HEK293 (cell line): Measurements from ENCODE around the gene SAP30.

Experiments
- KLF16 ChIP-seq: fragments of 450-650 bp; formaldehyde crosslinking; IDR thresholded peaks from 2 replicates; pipeline ENCODE4 v1.5.1; 2017; ENCODE audit warnings: missing biosample characterization, missing genetic modification characterization
- MYNN ChIP-seq: fragments of 450-650 bp; formaldehyde crosslinking; IDR thresholded peaks from 2 replicates; pipeline ENCODE4 v1.5.1; 2016; ENCODE audit warnings: missing biosample characterization, missing genetic modification characterization, borderline replicate concordance
- ZBTB44 ChIP-seq: fragments of 450-650 bp; IDR thresholded peaks from 2 replicates; pipeline ENCODE4 v1.5.1; 2018; ENCODE audit warnings: missing biosample characterization, mild to moderate bottlenecking, missing genetic modification characterization
- ZNF843 ChIP-seq: fragments of 450-650 bp; formaldehyde crosslinking; IDR thresholded peaks from 2 replicates; pipeline ENCODE4 v1.5.1; 2016; ENCODE audit warnings: missing biosample characterization, missing genetic modification characterization
- TF ChIP-seq, protein P1 (sequence below): fragments of 450-650 bp; formaldehyde crosslinking; IDR thresholded peaks from 2 replicates; pipeline ENCODE4 v1.5.1; 2016; ENCODE audit warnings: missing biosample characterization, missing genetic modification characterization
- TF ChIP-seq, protein P2 (sequence below): fragments of 450-650 bp; formaldehyde crosslinking; IDR thresholded peaks from 2 replicates; pipeline ENCODE4 v1.5.1; 2016; ENCODE audit warnings: missing biosample characterization, missing genetic modification characterization

DNA sequence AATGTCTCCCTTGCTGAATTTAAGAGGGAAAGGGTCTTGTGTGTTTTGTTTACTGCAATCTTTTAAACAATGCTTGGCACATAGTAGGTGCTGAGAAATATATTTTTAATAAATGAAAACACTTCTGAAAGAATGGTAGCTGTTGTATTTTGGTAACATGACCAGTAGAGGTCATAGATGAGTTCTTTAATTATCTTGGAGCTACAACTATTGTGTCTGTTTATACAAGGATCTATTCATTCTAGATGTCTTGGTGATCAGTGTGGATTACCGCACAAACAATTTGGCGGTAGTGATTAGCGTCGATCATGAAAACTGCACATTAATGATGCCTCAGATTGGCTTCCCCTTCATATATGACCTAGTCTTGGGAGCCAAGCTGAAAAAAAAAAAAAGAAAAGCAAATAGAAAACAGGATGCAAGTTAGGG lies 49.6 kb downstream of the SAP30 start:
- TF ChIP-seq, protein P1, sequence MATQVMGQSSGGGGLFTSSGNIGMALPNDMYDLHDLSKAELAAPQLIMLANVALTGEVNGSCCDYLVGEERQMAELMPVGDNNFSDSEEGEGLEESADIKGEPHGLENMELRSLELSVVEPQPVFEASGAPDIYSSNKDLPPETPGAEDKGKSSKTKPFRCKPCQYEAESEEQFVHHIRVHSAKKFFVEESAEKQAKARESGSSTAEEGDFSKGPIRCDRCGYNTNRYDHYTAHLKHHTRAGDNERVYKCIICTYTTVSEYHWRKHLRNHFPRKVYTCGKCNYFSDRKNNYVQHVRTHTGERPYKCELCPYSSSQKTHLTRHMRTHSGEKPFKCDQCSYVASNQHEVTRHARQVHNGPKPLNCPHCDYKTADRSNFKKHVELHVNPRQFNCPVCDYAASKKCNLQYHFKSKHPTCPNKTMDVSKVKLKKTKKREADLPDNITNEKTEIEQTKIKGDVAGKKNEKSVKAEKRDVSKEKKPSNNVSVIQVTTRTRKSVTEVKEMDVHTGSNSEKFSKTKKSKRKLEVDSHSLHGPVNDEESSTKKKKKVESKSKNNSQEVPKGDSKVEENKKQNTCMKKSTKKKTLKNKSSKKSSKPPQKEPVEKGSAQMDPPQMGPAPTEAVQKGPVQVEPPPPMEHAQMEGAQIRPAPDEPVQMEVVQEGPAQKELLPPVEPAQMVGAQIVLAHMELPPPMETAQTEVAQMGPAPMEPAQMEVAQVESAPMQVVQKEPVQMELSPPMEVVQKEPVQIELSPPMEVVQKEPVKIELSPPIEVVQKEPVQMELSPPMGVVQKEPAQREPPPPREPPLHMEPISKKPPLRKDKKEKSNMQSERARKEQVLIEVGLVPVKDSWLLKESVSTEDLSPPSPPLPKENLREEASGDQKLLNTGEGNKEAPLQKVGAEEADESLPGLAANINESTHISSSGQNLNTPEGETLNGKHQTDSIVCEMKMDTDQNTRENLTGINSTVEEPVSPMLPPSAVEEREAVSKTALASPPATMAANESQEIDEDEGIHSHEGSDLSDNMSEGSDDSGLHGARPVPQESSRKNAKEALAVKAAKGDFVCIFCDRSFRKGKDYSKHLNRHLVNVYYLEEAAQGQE (tag by site-specific recombination) = no peak
- TF ChIP-seq KLF16 (tag by site-specific recombination) = no peak
- no peak for TF ChIP-seq ZBTB44 (tag by site-specific recombination)
- TF ChIP-seq, protein P2, sequence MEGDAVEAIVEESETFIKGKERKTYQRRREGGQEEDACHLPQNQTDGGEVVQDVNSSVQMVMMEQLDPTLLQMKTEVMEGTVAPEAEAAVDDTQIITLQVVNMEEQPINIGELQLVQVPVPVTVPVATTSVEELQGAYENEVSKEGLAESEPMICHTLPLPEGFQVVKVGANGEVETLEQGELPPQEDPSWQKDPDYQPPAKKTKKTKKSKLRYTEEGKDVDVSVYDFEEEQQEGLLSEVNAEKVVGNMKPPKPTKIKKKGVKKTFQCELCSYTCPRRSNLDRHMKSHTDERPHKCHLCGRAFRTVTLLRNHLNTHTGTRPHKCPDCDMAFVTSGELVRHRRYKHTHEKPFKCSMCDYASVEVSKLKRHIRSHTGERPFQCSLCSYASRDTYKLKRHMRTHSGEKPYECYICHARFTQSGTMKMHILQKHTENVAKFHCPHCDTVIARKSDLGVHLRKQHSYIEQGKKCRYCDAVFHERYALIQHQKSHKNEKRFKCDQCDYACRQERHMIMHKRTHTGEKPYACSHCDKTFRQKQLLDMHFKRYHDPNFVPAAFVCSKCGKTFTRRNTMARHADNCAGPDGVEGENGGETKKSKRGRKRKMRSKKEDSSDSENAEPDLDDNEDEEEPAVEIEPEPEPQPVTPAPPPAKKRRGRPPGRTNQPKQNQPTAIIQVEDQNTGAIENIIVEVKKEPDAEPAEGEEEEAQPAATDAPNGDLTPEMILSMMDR (tag by site-specific recombination) = no peak
- no peak for TF ChIP-seq MYNN (tag by site-specific recombination)
- no peak for TF ChIP-seq ZNF843
